Esophagus muscularis mucosa (tissue), 4 donors: ENCODE data around the gene NEMF.

Experiments
- EP300 ChIP-seq: sonication (generic); formaldehyde crosslinking; IDR thresholded peaks from one replicate; pipeline ENCODE4 v1.6.1; 2017; ENCODE audit warnings: antibody characterized with exemption
- POLR2A ChIP-seq: fragments of 450-650 bp; IDR thresholded peaks from one replicate; pipeline ENCODE4 v1.6.1; 2017; ENCODE audit warnings: antibody characterized with exemption, moderate library complexity, mild to moderate bottlenecking, low read depth
- TF ChIP-seq, protein P1 (sequence below), 3 experiments: fragments of 200-600 bp in 2 of 3; fragments of 450-650 bp in 1 of 3; sonication (generic) in 2 of 3; IDR thresholded peaks; one replicate each; pipeline ENCODE4 v1.5.1; 2017 to 2019; ENCODE audit warnings: antibody characterized with exemption in 3 of 3, mild to moderate bottlenecking in 2 of 3, moderate library complexity in 1 of 3

DNA sequence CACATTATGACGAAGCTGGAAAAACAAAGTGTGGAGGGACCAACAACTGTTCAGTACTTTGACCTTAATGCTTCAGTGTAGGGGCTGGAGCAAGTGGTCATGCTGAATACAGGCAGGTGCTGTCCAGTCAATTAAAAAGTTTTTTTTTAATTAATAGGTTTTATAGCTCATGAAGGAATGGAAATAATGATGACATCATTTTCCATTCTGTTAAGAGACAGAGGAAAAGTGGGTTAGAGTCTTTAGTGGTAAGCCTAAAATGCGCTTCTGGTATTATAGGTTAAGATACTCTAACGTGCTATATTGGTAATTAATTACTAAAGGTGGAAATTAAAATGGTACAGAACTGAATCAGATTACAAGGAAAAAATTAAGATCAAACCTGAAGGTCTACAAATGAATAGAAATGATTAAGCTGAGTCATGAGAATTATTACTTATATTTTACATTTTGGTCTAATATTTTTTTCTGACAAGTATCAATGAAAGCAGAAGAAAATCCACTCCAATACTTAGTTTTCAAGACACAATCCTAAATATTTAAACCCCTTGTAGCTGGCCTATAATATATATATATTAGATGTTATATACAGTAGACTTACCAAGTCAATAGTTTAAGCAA is 69.1 kb downstream of the NEMF start:
- TF ChIP-seq, protein P1, sequence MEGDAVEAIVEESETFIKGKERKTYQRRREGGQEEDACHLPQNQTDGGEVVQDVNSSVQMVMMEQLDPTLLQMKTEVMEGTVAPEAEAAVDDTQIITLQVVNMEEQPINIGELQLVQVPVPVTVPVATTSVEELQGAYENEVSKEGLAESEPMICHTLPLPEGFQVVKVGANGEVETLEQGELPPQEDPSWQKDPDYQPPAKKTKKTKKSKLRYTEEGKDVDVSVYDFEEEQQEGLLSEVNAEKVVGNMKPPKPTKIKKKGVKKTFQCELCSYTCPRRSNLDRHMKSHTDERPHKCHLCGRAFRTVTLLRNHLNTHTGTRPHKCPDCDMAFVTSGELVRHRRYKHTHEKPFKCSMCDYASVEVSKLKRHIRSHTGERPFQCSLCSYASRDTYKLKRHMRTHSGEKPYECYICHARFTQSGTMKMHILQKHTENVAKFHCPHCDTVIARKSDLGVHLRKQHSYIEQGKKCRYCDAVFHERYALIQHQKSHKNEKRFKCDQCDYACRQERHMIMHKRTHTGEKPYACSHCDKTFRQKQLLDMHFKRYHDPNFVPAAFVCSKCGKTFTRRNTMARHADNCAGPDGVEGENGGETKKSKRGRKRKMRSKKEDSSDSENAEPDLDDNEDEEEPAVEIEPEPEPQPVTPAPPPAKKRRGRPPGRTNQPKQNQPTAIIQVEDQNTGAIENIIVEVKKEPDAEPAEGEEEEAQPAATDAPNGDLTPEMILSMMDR (IDR thresholded peaks at IDR 0.05), result no peak
- TF ChIP-seq POLR2A, result no peak
- TF ChIP-seq EP300, result no peak
